ENCODE results near the gene PAAF1. TPM values are rescaled to one million over a fixed set of nuclear protein-coding genes. Genes with fewer than 3 reads are reported as not detected.

Gene PAAF1
- total RNA-seq, 1 experiment from 2014 or later: 13.3 TPM

GRCh38 chr11:73950869-73951710 lies 74.3 kb downstream of the PAAF1 start, which contains the start of gene DNAJB13:
Gene DNAJB13 (plus strand): TSS chr11:73951026. CDS start chr11:73951070, 44 bp downstream.
- Histone ChIP-seq H3K27ac (ENCODE audit: low read length) (no peak within 1 kb of the TSS), H3K79me2 (ENCODE audit: low read length) (no peaks in the 10 kb centered on the region), H3K9me3 (ENCODE audit: low read length) (no peaks in the 10 kb centered on the region), H3F3A (ENCODE audit: low read length, unreplicated experiment) (no peaks in the 10 kb centered on the region), H3K4me3 (ENCODE audit: low read length) (no peak within 1 kb of the TSS), H3K9ac (ENCODE audit: low read length) (no peak within 1 kb of the TSS), H3K27me3 (ENCODE audit: low read length) (no peaks in the 10 kb centered on the region), H3K36me3 (ENCODE audit: low read depth, low read length) (no peaks in the 10 kb centered on the region), H3K9me2 (replicated peaks; ENCODE audit: low read length) (no peaks in the 10 kb centered on the region), H2AFZ (ENCODE audit: low read length) (no peak within 1 kb of the TSS), H3K4me2 (ENCODE audit: low read length) (peak within 1 kb of the TSS; percentile 17), H4K20me1 (ENCODE audit: low read length) (no peaks in the 10 kb centered on the region), H3K4me1 (ENCODE audit: insufficient read depth, low read length) (peaks cover 18% of the 10 kb centered on the region)
- CTCF ChIA-PET: interaction anchor here (0.6 kb wide), 1 partner anchor 13 kb away, joined by 3 read pairs; no protein-coding TSS in a partner anchor
- peak; percentile 70 for DNase-seq
- TF ChIP-seq EZH2phosphoT487 (IDR thresholded peaks at IDR 0.05; ENCODE audit: borderline replicate concordance, low read length) (no peak), EZH2 (IDR thresholded peaks at IDR 0.05; ENCODE audit: low read length, unreplicated experiment) (no peak), CTCF (conservative IDR thresholded peaks at IDR 0.05; ENCODE audit: low read depth, low read length) (no peak)
- peak; percentile 82 for ATAC-seq
- no TSS peak for BruUV-seq (replicated peaks)
- intact Hi-C loops (cut with micrococcal nuclease): no loop called here
- POLR2A ChIA-PET (ENCODE audit: unreplicated experiment): no interaction called here

GRCh38 chr11:73951797-73952196 lies 75.0 kb downstream of the PAAF1 start:
- H3K4me1 ChIP-seq (ENCODE audit: insufficient read depth, low read length): peaks cover 21% of the 10 kb centered on the region
- H2AFZ ChIP-seq (ENCODE audit: low read length): no peak overlapping the region
- H3K27ac ChIP-seq (ENCODE audit: low read length): no peak overlapping the region
- DNase-seq (peak; percentile 66), ATAC-seq (no peak)
- intact Hi-C loops (cut with micrococcal nuclease): no loop called here
- no peaks in the 10 kb centered on the region for H3K36me3 ChIP-seq (ENCODE audit: low read depth, low read length)
- no peaks in the 10 kb centered on the region for H3K9me3 ChIP-seq (ENCODE audit: low read length)
- no peaks in the 10 kb centered on the region for H3K27me3 ChIP-seq (ENCODE audit: low read length)
- no peak overlapping the region for H3K9ac ChIP-seq (ENCODE audit: low read length)
- peak overlapping the region; percentile 17; the same call in 1 of the 2 replicates for H3K4me2 ChIP-seq (ENCODE audit: low read length)
- BruUV-seq (replicated peaks): no TSS peak
- ChIA-PET POLR2A (ENCODE audit: unreplicated experiment) (no interaction called here), CTCF (no interaction called here)
- no peaks in the 10 kb centered on the region for H4K20me1 ChIP-seq (ENCODE audit: low read length)
- H3K79me2 ChIP-seq (ENCODE audit: low read length): no peaks in the 10 kb centered on the region
- no peaks in the 10 kb centered on the region for H3K9me2 ChIP-seq (replicated peaks; ENCODE audit: low read length)
- no peaks in the 10 kb centered on the region for H3F3A ChIP-seq (ENCODE audit: low read length, unreplicated experiment)
- no peak overlapping the region for H3K4me3 ChIP-seq (ENCODE audit: low read length)
- no peak for TF ChIP-seq CTCF (conservative IDR thresholded peaks at IDR 0.05; ENCODE audit: low read depth, low read length)
- no peak for TF ChIP-seq EZH2phosphoT487 (IDR thresholded peaks at IDR 0.05; ENCODE audit: borderline replicate concordance, low read length)
- TF ChIP-seq EZH2 (IDR thresholded peaks at IDR 0.05; ENCODE audit: low read length, unreplicated experiment): no peak
